WERI-Rb-1 (cell line): Measurements from ENCODE around the gene AHRR.

Experiments
- DNase-seq: peaks from one replicate; pipeline ENCODE4 v3.0.0-alpha.2; 2020
- H3K27ac ChIP-seq: fragments of 250-450 bp; sonication (Bioruptor Pico); 2 replicates; pipeline ENCODE4 v1.5.1; 2020; ENCODE audit warnings: mild to moderate bottlenecking, moderate library complexity
- H3K27me3 ChIP-seq: fragments of 250-450 bp; sonication (Bioruptor Pico); 2 replicates; pipeline ENCODE4 v1.5.1; 2021; ENCODE audit warnings: mild to moderate bottlenecking, low read depth, moderate library complexity; ENCODE audit not compliant: insufficient read depth, severe bottlenecking
- H3K36me3 ChIP-seq: fragments of 250-450 bp; sonication (Bioruptor Pico); 2 replicates; pipeline ENCODE4 v1.5.1; 2020; ENCODE audit warnings: mild to moderate bottlenecking, moderate library complexity
- H3K4me3 ChIP-seq: 2 replicates; pipeline ENCODE4 v1.5.1; 2011; ENCODE audit warnings: low read depth, mild to moderate bottlenecking, control low read depth, low read length
- H3K9me3 ChIP-seq: fragments of 250-450 bp; sonication (Bioruptor Pico); 2 replicates; pipeline ENCODE4 v1.5.1; 2021; ENCODE audit warnings: mild to moderate bottlenecking, moderate library complexity; ENCODE audit not compliant: severe bottlenecking
- TF ChIP-seq, protein P1 (sequence below): IDR thresholded peaks from 2 replicates; pipeline ENCODE4 v1.5.1; 2011; ENCODE audit warnings: low read depth, mild to moderate bottlenecking, control low read depth, inconsistent platforms, low read length

AHRR gene

DNA sequence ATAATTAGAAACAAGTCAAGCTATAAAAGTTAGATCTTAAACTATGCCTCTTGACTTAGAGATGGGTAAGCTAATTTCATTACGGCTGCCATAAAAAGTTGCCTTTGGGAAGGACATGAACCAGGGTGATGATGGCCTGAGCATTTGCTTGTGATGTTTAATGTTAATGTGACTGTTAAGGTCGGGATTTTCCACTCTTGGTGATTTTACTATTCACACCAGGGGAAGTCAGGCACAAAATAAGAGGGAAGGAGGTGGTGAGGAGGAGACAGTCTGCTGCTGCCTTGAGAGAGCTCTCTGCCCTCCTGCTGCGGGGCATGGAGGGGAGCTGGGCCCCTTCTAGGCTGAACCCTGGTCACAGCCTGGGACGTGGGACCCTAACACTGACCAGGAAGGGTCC, 34.4 kb downstream of the AHRR start:
- no peaks in the 10 kb centered on the region for H3K27me3 ChIP-seq
- no peaks in the 10 kb centered on the region for H3K9me3 ChIP-seq
- TF ChIP-seq, protein P1, sequence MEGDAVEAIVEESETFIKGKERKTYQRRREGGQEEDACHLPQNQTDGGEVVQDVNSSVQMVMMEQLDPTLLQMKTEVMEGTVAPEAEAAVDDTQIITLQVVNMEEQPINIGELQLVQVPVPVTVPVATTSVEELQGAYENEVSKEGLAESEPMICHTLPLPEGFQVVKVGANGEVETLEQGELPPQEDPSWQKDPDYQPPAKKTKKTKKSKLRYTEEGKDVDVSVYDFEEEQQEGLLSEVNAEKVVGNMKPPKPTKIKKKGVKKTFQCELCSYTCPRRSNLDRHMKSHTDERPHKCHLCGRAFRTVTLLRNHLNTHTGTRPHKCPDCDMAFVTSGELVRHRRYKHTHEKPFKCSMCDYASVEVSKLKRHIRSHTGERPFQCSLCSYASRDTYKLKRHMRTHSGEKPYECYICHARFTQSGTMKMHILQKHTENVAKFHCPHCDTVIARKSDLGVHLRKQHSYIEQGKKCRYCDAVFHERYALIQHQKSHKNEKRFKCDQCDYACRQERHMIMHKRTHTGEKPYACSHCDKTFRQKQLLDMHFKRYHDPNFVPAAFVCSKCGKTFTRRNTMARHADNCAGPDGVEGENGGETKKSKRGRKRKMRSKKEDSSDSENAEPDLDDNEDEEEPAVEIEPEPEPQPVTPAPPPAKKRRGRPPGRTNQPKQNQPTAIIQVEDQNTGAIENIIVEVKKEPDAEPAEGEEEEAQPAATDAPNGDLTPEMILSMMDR = no peak
- H3K27ac ChIP-seq = no peak overlapping the region
- no peaks in the 10 kb centered on the region for H3K36me3 ChIP-seq
- no peak overlapping the region for H3K4me3 ChIP-seq
- no peak for DNase-seq

GRCh38 chr5:359301-359897, 37.9 kb downstream of the AHRR start:
- no peaks in the 10 kb centered on the region for H3K36me3 ChIP-seq

DNA sequence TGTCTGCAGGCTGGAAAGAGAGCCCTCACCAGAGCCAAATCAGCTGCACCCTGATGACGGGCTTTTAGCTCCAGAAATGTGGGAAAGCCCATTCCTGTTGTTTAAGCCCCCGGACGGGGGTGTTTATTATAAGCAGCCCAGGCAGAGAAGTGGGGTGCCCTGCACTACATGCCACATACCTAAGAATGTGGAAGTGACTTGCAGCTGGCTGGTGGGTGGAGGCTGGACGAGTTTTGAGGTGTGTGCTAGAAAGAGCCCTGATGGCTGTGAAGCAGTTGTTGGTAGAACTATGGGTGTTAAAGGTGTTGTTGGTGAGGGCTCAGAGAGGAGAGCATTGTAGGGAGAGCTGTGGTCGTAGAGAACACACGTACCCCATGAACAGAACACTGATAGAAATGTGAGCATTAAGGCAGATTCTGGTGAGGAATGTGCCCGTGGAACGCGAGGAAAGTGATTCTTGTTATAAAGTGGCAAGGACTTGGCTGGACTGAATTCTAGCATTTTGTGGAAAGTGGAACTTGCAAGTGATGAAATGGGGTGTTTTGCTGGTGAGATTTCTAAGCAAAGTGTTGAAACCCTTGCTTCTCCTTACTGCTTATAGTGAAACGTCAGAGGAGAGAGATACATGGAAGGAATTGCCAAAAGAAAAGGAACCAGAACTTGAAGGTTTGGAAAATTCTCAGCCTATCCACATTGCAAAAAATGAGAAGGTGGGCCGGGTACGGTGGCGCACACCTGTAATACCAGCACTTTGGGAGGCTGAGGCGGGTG, 38.9 kb downstream of the AHRR start:
- DNase-seq = no peak
- peaks cover 10% of the 10 kb centered on the region for H3K9me3 ChIP-seq
- H3K27ac ChIP-seq = no peak overlapping the region
- peaks cover 2% of the 10 kb centered on the region for H3K27me3 ChIP-seq
- H3K36me3 ChIP-seq = no peaks in the 10 kb centered on the region
- TF ChIP-seq, protein P1 = no peak
- no peak overlapping the region for H3K4me3 ChIP-seq

More at GRCh38 chr5:359301-359897, 37.9 kb downstream of the AHRR start:
- H3K4me3 ChIP-seq = no peak overlapping the region
- H3K27ac ChIP-seq = no peak overlapping the region
- TF ChIP-seq, protein P1 = no peak
- peaks cover 8% of the 10 kb centered on the region for H3K9me3 ChIP-seq
- DNase-seq = no peak
- H3K27me3 ChIP-seq = peaks cover 2% of the 10 kb centered on the region

DNA sequence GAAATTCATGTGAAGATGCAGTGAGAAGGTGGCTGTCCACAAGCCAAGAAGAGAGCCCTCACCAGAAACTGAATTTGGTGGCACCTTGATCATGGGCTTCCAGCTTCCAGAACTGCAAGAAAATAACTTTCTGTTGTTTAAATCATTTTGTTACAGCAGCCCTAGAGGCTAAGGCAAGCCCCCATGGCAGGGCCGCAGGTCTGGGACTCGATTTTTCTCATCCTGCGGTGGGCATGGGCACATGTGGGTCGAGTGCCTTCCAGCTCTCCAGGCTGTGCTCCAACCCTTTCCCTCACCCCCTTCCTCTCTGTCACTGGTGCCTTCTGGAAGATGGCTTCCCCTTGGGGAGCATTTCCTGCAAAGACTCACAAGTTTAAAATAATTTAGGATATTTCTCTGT, 40.7 kb downstream of the AHRR start:
- Histone ChIP-seq H3K9me3 (peaks cover 22% of the 10 kb centered on the region), H3K36me3 (no peaks in the 10 kb centered on the region)
- DNase-seq = no peak

GRCh38 chr5:362978-363765, 41.7 kb downstream of the AHRR start:
- H3K4me3 ChIP-seq = no peak overlapping the region
- no peak overlapping the region for H3K27ac ChIP-seq
- no peak for DNase-seq
- peaks cover 7% of the 10 kb centered on the region for H3K27me3 ChIP-seq
- H3K9me3 ChIP-seq = peaks cover 22% of the 10 kb centered on the region
- no peaks in the 10 kb centered on the region for H3K36me3 ChIP-seq
- TF ChIP-seq, protein P1 = no peak

More for the DNA sequence above, 40.7 kb downstream of the AHRR start:
- Histone ChIP-seq H3K27me3 (peaks cover 2% of the 10 kb centered on the region), H3K27ac (no peak overlapping the region), H3K4me3 (no peak overlapping the region)
- TF ChIP-seq, protein P1 = no peak
